Naive thymus-derived CD4-positive, alpha-beta T cell (primary cell): Measurements from ENCODE around the gene UNC45A. TPM values are rescaled to one million over a fixed set of nuclear protein-coding genes. Genes with fewer than 3 reads are reported as not detected.
A peak's percentile ranks its signal among the peaks of the same experiment; 100 is the strongest.

ENCODE experiments used
- ATAC-seq: fragments of 150-1000 bp; cut with Tn5 transposase; 2 replicates; pipeline ENCODE4 v1.10.0; 2021; ENCODE audit warnings: mild to moderate bottlenecking, moderate library complexity
- CTCF ChIA-PET: fragments of 350-600 bp; sonication (Branson Sonifier 250); formaldehyde crosslinking; loops from one replicate; lab custom pipeline; 2021; ENCODE audit warnings: antibody characterized with exemption; lab: Charles Lee
- POLR2A ChIA-PET: fragments of 350-600 bp; sonication (Branson Sonifier 250); formaldehyde crosslinking; loops from one replicate; lab custom pipeline; 2021; ENCODE audit warnings: antibody characterized with exemption, inconsistent platforms; lab: Charles Lee
- DNase-seq, 9 donors: peaks; one replicate each; pipeline versions ENCODE4 v3.0.0 to v3.0.0-alpha.2; 2020 to 2022; ENCODE audit warnings: mixed read lengths in 1 of 9
- H3K27ac ChIP-seq: one replicate; pipeline ENCODE4 v1.7.0; 2013; ENCODE audit warnings: mild to moderate bottlenecking, low read depth, low read length, moderate library complexity
- H3K27me3 ChIP-seq, 2 donors: one replicate each; pipeline ENCODE4 v1.7.0; 2013; ENCODE audit warnings: low read length in 2 of 2, mild to moderate bottlenecking in 2 of 2, moderate library complexity in 2 of 2; ENCODE audit not compliant: control insufficient read depth in 2 of 2, insufficient read depth in 2 of 2
- H3K36me3 ChIP-seq, 3 experiments: 1 replicate in 2 of 3; 2 replicates in 1 of 3; pipeline ENCODE4 v1.7.0; 2013; ENCODE audit warnings: low read length in 3 of 3, mild to moderate bottlenecking in 3 of 3, moderate library complexity in 1 of 3; ENCODE audit not compliant: insufficient read depth in 3 of 3, control insufficient read depth in 2 of 3
- H3K4me1 ChIP-seq, 2 donors: one replicate each; pipeline ENCODE4 v1.7.0; 2013; ENCODE audit warnings: low read length in 2 of 2, mild to moderate bottlenecking in 2 of 2, moderate library complexity in 1 of 2; ENCODE audit not compliant: control insufficient read depth in 2 of 2, insufficient read depth in 2 of 2
- H3K4me3 ChIP-seq: 2 replicates; pipeline ENCODE4 v1.7.0; 2013; ENCODE audit warnings: mild to moderate bottlenecking, low read length
- H3K9me3 ChIP-seq, 3 experiments: 1 replicate in 2 of 3; 2 replicates in 1 of 3; pipeline ENCODE4 v1.7.0; 2013; ENCODE audit warnings: low read length in 3 of 3; ENCODE audit not compliant: control insufficient read depth in 2 of 3
- H3K27ac Mint-ChIP-seq, 9 donors: one replicate each; pipeline ENCODE4 v1.8.0; 2020 to 2022; ENCODE audit warnings: mixed read lengths in 9 of 9, mild to moderate bottlenecking in 8 of 9, moderate library complexity in 5 of 9, inconsistent platforms in 2 of 9
- H3K27me3 Mint-ChIP-seq, 5 donors: one replicate each; pipeline ENCODE4 v1.8.0; 2021 to 2022; ENCODE audit warnings: mixed read lengths in 5 of 5, mild to moderate bottlenecking in 1 of 5
- H3K36me3 Mint-ChIP-seq, 5 donors: one replicate each; pipeline ENCODE4 v1.8.0; 2020 to 2022; ENCODE audit warnings: mixed read lengths in 5 of 5, mild to moderate bottlenecking in 3 of 5, inconsistent platforms in 1 of 5
- H3K4me1 Mint-ChIP-seq, 7 donors: one replicate each; pipeline ENCODE4 v1.8.0; 2020 to 2022; ENCODE audit warnings: mixed read lengths in 7 of 7, mild to moderate bottlenecking in 3 of 7, inconsistent platforms in 1 of 7
- H3K4me3 Mint-ChIP-seq, 10 donors: one replicate each; pipeline ENCODE4 v1.8.0; 2020 to 2022; ENCODE audit warnings: mild to moderate bottlenecking in 10 of 10, mixed read lengths in 10 of 10, moderate library complexity in 6 of 10, inconsistent platforms in 2 of 10
- H3K9me3 Mint-ChIP-seq, 11 donors: one replicate each; pipeline ENCODE4 v1.8.0; 2020 to 2022; ENCODE audit warnings: mixed read lengths in 11 of 11, mild to moderate bottlenecking in 4 of 11, inconsistent platforms in 1 of 11, moderate library complexity in 1 of 11
- intact Hi-C, 2 donors: fragments of 100-400 bp; cut with micrococcal nuclease; formaldehyde crosslinking; loops; one replicate each; pipeline ENCODE4 v1.15.1; 2023
- polyA plus RNA-seq, 2 donors: library from polyadenylated mRNA; unstranded; fragments of 300-500 nt; fragmentation: Illumina TruSeq; gene quantifications; one replicate each; pipeline ENCODE4 v1.2.3, GENCODE V29; 2021
- total RNA-seq, 6 experiments: library from RNA in 5 of 6; stranded (reverse) in 5 of 6; gene quantifications; 1 replicate in 5 of 6; 2 replicates in 1 of 6; pipeline ENCODE4 v1.2.3 and lab custom pipeline; 2021 to 2026

UNC45A gene
- total and polyA plus RNA-seq, 7 experiments from 2014 or later, result 34.2 to 75.1 (median 62.0) TPM

GRCh38 chr15:90902840-90903732, 32.0 kb upstream of the UNC45A start, which contains the start of gene MAN2A2:
TSS of gene MAN2A2 (plus strand) at chr15:90903302. CDS start at chr15:90904208, 906 bp downstream.
- no peaks in the 10 kb centered on the region for H3K9me3 Mint-ChIP-seq
- Histone ChIP-seq H3K27me3 (no peaks in the 10 kb centered on the region), H3K9me3 (no peaks in the 10 kb centered on the region), H3K27ac (peak within 1 kb of the TSS; percentile 86), H3K4me1 (peaks cover 12 to 17% of the 10 kb centered on the region in 2 donors), H3K36me3 (peaks cover 6 to 32% (median 17%) of the 10 kb centered on the region in 3 experiments), H3K4me3 (peak within 1 kb of the TSS; percentile 82)
- peaks cover 9 to 26% (median 20%) of the 10 kb centered on the region in 5 donors for H3K36me3 Mint-ChIP-seq
- DNase-seq (peak; percentile 46 to 85 (median 67)), ATAC-seq (peak; percentile 66)
- POLR2A ChIA-PET, result interaction anchor here (0.8 to 8.3 kb wide), 5 partner anchors 19 to 255 kb away, joined by 3 to 213 read pairs (median 4); partner anchors contain the start of genes BLM, HDDC3, RCCD1 and UNC45A
- H3K27me3 Mint-ChIP-seq, result no peaks in the 10 kb centered on the region
- intact Hi-C loops, result loop anchor here (1.0 to 5.0 kb wide), 6 partner anchors 28 to 551 kb away; partner anchors contain the start of genes BLM (in 1 of the 2), VPS33B (in 1 of the 2) and ZNF774 (in 1 of the 2)
- peak within 1 kb of the TSS; percentile 82 to 95 (median 90) for H3K27ac Mint-ChIP-seq
- CTCF ChIA-PET, result interaction anchor here (0.6 to 8.0 kb wide), 9 partner anchors 7 to 356 kb away, joined by 3 to 150 read pairs (median 4); partner anchors contain the start of genes HDDC3 and UNC45A
- H3K4me1 Mint-ChIP-seq, result peaks cover 11 to 37% (median 34%) of the 10 kb centered on the region in 7 donors
- H3K4me3 Mint-ChIP-seq, result peak within 1 kb of the TSS; percentile 85 to 96 (median 90)

- no peak for DNase-seq
- peak overlapping the region; percentile 72 to 91 (median 84) for H3K4me3 Mint-ChIP-seq
- CTCF ChIA-PET, result interaction anchor here (0.6 to 8.0 kb wide), 6 partner anchors 8 to 394 kb away, joined by 3 to 150 read pairs (median 6); partner anchors contain the start of genes HDDC3 and UNC45A
- Histone ChIP-seq H3K27me3 (no peaks in the 10 kb centered on the region), H3K9me3 (no peaks in the 10 kb centered on the region), H3K36me3 (peaks cover 6 to 37% (median 17%) of the 10 kb centered on the region in 3 experiments), H3K27ac (peak overlapping the region; percentile 86), H3K4me3 (peak overlapping the region; percentile 74), H3K4me1 (peaks cover 12 to 17% of the 10 kb centered on the region in 2 donors)
- intact Hi-C loops, result loop anchor here (1.0 to 5.0 kb wide), 4 partner anchors 19 to 552 kb away; partner anchors contain the start of genes VPS33B (in 1 of the 2) and ZNF774 (in 1 of the 2)
- no peaks in the 10 kb centered on the region for H3K9me3 Mint-ChIP-seq
- no peak for ATAC-seq
- H3K36me3 Mint-ChIP-seq, result peaks cover 9 to 29% (median 21%) of the 10 kb centered on the region in 5 donors
- POLR2A ChIA-PET, result interaction anchor here (0.8 to 8.3 kb wide), 5 partner anchors 18 to 256 kb away, joined by 3 to 213 read pairs (median 4); partner anchors contain the start of genes BLM, HDDC3, RCCD1 and UNC45A
- peak overlapping the region in 8 of 9 donors; percentile 40 to 88 (median 84) for H3K27ac Mint-ChIP-seq
- no peaks in the 10 kb centered on the region for H3K27me3 Mint-ChIP-seq
- peaks cover 11 to 37% (median 34%) of the 10 kb centered on the region in 7 donors for H3K4me1 Mint-ChIP-seq
Measured at GRCh38 chr15:90903733-90904536, 31.1 kb upstream of the UNC45A start.

GRCh38 chr15:90904746-90905145, 30.3 kb upstream of the UNC45A start:
- no peaks in the 10 kb centered on the region for H3K9me3 ChIP-seq
- peaks cover 11 to 37% (median 34%) of the 10 kb centered on the region in 7 donors for H3K4me1 Mint-ChIP-seq
- no peak overlapping the region for H3K27ac ChIP-seq
- no peak for ATAC-seq
- H3K4me3 ChIP-seq, result no peak overlapping the region
- CTCF ChIA-PET, result interaction anchor here (8.0 kb wide), 1 partner anchor 29 kb away, joined by 150 read pairs; the partner anchor contains the start of genes HDDC3 and UNC45A
- peaks cover 12 to 17% of the 10 kb centered on the region in 2 donors for H3K4me1 ChIP-seq
- H3K36me3 ChIP-seq, result peaks cover 6 to 44% (median 17%) of the 10 kb centered on the region in 3 experiments
- H3K27ac Mint-ChIP-seq, result no peak overlapping the region
- H3K9me3 Mint-ChIP-seq, result no peaks in the 10 kb centered on the region
- intact Hi-C loops, result loop anchor here in 1 of 2 donors (2.0 to 5.0 kb wide), 3 partner anchors 18 to 552 kb away; partner anchors contain the start of genes VPS33B and ZNF774
- H3K27me3 ChIP-seq, result no peaks in the 10 kb centered on the region
- POLR2A ChIA-PET, result interaction anchor here (8.3 kb wide), 1 partner anchor 29 kb away, joined by 213 read pairs; the partner anchor contains the start of genes HDDC3 and UNC45A
- peak overlapping the region in 3 of 10 donors; percentile 21 to 35 (median 32) for H3K4me3 Mint-ChIP-seq
- DNase-seq, result no peak
- peaks cover 9 to 33% (median 21%) of the 10 kb centered on the region in 5 donors for H3K36me3 Mint-ChIP-seq
- H3K27me3 Mint-ChIP-seq, result no peaks in the 10 kb centered on the region

GRCh38 chr15:90905306-90906180, 29.5 kb upstream of the UNC45A start:
- Histone ChIP-seq H3K9me3 (no peaks in the 10 kb centered on the region), H3K27me3 (no peaks in the 10 kb centered on the region), H3K36me3 (peaks cover 6 to 52% (median 17%) of the 10 kb centered on the region in 3 experiments), H3K4me1 (peaks cover 12 to 17% of the 10 kb centered on the region in 2 donors), H3K4me3 (no peak overlapping the region), H3K27ac (no peak overlapping the region)
- Mint-ChIP-seq H3K4me3 (peak overlapping the region in 5 of 10 donors; percentile 14 to 63 (median 21)), H3K4me1 (peaks cover 11 to 36% (median 31%) of the 10 kb centered on the region in 7 donors), H3K9me3 (no peaks in the 10 kb centered on the region), H3K27me3 (no peaks in the 10 kb centered on the region), H3K36me3 (peaks cover 9 to 36% (median 21%) of the 10 kb centered on the region in 5 donors), H3K27ac (peak overlapping the region in 1 of 9 donors; percentile 51)
- ChIA-PET POLR2A (interaction anchor here (8.3 kb wide), 1 partner anchor 28 kb away, joined by 213 read pairs; the partner anchor contains the start of genes HDDC3 and UNC45A), CTCF (interaction anchor here (8.0 kb wide), 1 partner anchor 28 kb away, joined by 150 read pairs; the partner anchor contains the start of genes HDDC3 and UNC45A)
- no peak for ATAC-seq
- intact Hi-C loops, result loop anchor here in 1 of 2 donors (2.0 kb wide), 1 partner anchor 17 kb away; no protein-coding TSS in a partner anchor
- DNase-seq, result no peak
